Upper lobe of left lung (tissue), 4 donors: Measurements from ENCODE around the gene NGEF.
"Not testable (repeated sequence)": the region's sequence is repeated elsewhere in the genome, so short reads cannot be mapped to it uniquely, and the experiment has no call there.

ENCODE experiments used
- CTCF ChIP-seq, 6 experiments: fragments of 450-650 bp in 4 of 6; fragments of 200-600 bp in 2 of 6; sonication (generic) in 2 of 6; IDR thresholded peaks; one replicate each; pipeline ENCODE4 v1.5.1; 2016 to 2019; ENCODE audit warnings: antibody characterized with exemption in 6 of 6
- POLR2A ChIP-seq, 4 donors: fragments of 450-650 bp; IDR thresholded peaks; one replicate each; pipeline ENCODE4 v1.5.1; 2016 to 2017; ENCODE audit warnings: antibody characterized with exemption in 4 of 4, mild to moderate bottlenecking in 2 of 4

- TF ChIP-seq CTCF, POLR2A (IDR thresholded peaks at IDR 0.05): not testable (repeated sequence)
These were observed 161.0 kb downstream of the NGEF start for GRCh38 chr2:232852081-232852480.
